Common myeloid progenitor, CD34-positive (primary cell): ENCODE results near the gene CD109.

Experiments
- CTCF ChIA-PET: fragments of 350-600 bp; sonication (Branson Sonifier 250); formaldehyde crosslinking; loops from one replicate; lab custom pipeline; 2021; ENCODE audit warnings: antibody characterized with exemption; lab: Charles Lee
- POLR2A ChIA-PET: fragments of 350-600 bp; sonication (Branson Sonifier 250); formaldehyde crosslinking; loops from one replicate; lab custom pipeline; 2021; ENCODE audit warnings: antibody characterized with exemption; lab: Charles Lee
- DNase-seq, 3 donors: peaks; one replicate each; pipeline versions ENCODE4 v3.0.0 to v3.0.0-alpha.2; 2013
- H3K27ac ChIP-seq, 2 experiments: 1 replicate in 1 of 2; 2 replicates in 1 of 2; pipeline ENCODE4 v1.7.0; 2013; ENCODE audit warnings: inconsistent platforms in 2 of 2, low read length in 2 of 2, mild to moderate bottlenecking in 2 of 2, low read depth in 1 of 2, moderate library complexity in 1 of 2; ENCODE audit not compliant: severe bottlenecking in 2 of 2, insufficient read depth in 1 of 2, poor library complexity in 1 of 2
- H3K27me3 ChIP-seq, 5 experiments: replicated peaks in 2 of 5; 1 replicate in 3 of 5; 2 replicates in 2 of 5; pipeline versions ENCODE4 v1.6.1 to v1.7.0; 2013; ENCODE audit warnings: low read length in 4 of 5, mild to moderate bottlenecking in 2 of 5, moderate library complexity in 2 of 5, inconsistent platforms in 1 of 5; ENCODE audit not compliant: insufficient read depth in 5 of 5, control insufficient read depth in 4 of 5
- H3K36me3 ChIP-seq, 4 experiments: 1 replicate in 2 of 4; 2 replicates in 2 of 4; pipeline versions ENCODE4 v1.6.1 to v1.7.0; 2013; ENCODE audit warnings: low read length in 3 of 4, control low read depth in 1 of 4, mild to moderate bottlenecking in 1 of 4; ENCODE audit not compliant: control insufficient read depth in 4 of 4, insufficient read depth in 4 of 4
- H3K4me1 ChIP-seq, 4 experiments: 1 replicate in 3 of 4; 2 replicates in 1 of 4; pipeline versions ENCODE4 v1.6.1 to v1.7.1; 2013; ENCODE audit warnings: low read length in 3 of 4, mild to moderate bottlenecking in 3 of 4, control low read depth in 1 of 4, inconsistent platforms in 1 of 4, moderate library complexity in 1 of 4; ENCODE audit not compliant: control insufficient read depth in 4 of 4, insufficient read depth in 4 of 4; ENCODE audit errors: control extremely low read depth in 1 of 4
- H3K4me3 ChIP-seq, 7 experiments: 1 replicate in 4 of 7; 2 replicates in 3 of 7; pipeline versions ENCODE4 v1.5.1 to v1.7.0; 2013; ENCODE audit warnings: mild to moderate bottlenecking in 7 of 7, low read length in 6 of 7, moderate library complexity in 6 of 7, inconsistent platforms in 2 of 7, low read depth in 2 of 7, control low read depth in 1 of 7; ENCODE audit not compliant: insufficient read depth in 4 of 7, control insufficient read depth in 1 of 7; ENCODE audit errors: extremely low read depth in 1 of 7
- H3K9me3 ChIP-seq, 5 experiments: 1 replicate in 4 of 5; 2 replicates in 1 of 5; pipeline versions ENCODE4 v1.6.1 to v1.7.1; 2013; ENCODE audit warnings: low read length in 4 of 5, mild to moderate bottlenecking in 2 of 5, inconsistent platforms in 1 of 5, low read depth in 1 of 5, moderate library complexity in 1 of 5; ENCODE audit not compliant: control insufficient read depth in 4 of 5, insufficient read depth in 2 of 5; ENCODE audit errors: control extremely low read depth in 1 of 5
- WGBS: methylation state at CpG from one replicate; pipeline ENCODE4 v1.1.5; 2013; ENCODE audit not compliant: insufficient coverage; 5-methylcytosine and 5-hydroxymethylcytosine counted together

The CD109 gene

DNA sequence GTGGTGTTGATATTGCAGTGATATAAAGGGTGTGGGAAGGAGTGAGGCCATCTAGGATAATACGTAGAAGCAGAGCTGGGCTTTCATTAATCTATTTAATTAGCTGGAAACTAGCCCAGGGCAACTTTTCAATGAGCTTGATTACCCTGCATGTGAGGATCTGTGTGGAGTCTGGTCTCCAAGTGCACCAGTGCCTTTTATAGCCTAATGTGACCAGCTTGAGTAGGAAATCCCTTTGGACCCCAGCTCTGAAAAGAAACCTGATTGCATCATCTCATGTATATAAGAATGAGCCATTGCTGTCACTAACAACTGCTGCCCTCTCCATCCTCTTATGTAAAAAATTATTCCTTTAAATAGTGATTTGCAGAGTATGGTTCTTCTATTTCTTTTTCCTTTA lies 72.6 kb downstream of the CD109 start:
- Histone ChIP-seq H3K27ac (no peak overlapping the region), H3K9me3 (peaks cover 0 to under 1% (median 0%) of the 10 kb centered on the region in 5 experiments), H3K36me3 (peaks cover 15 to 82% (median 42%) of the 10 kb centered on the region in 4 experiments), H3K27me3 (no peaks in the 10 kb centered on the region), H3K4me3 (no peak overlapping the region), H3K4me1 (no peaks in the 10 kb centered on the region)
- no peak for DNase-seq
- ChIA-PET POLR2A (no interaction called here), CTCF (interaction anchor here (1.1 to 1.4 kb wide), 3 partner anchors 8 to 1435 kb away, joined by 3 to 6 read pairs (median 4); no protein-coding TSS in a partner anchor)
- WGBS: 100% methylated on average over 1 of the region's 1 CpG

DNA sequence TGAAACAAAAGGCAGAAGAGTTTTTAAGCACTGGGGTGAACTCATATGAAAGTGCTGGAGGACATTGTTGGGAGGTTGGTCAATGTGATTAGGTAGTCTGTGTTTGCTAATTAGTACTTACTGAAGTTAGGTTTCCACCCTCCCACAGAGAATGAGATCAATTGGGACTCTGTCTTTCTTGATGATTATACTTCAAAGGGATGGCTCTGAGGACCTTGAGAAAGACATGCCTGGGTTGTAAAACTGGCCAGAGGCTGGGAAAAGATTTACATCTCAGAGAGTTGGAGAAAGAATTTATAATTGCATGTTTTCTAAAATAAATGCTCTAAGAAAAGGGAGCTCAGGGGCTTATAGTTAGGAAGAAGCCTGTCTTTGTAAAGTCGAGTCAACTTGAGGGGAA lies 74.0 kb downstream of the CD109 start:
- ChIA-PET POLR2A (no interaction called here), CTCF (interaction anchor here (1.5 kb wide), 1 partner anchor 28 kb away, joined by 3 read pairs; no protein-coding TSS in a partner anchor)
- DNase-seq: no peak

GRCh38 chr6:73774311-73774774 lies 78.3 kb downstream of the CD109 start:
- peaks cover 14 to 58% (median 27%) of the 10 kb centered on the region in 4 experiments for H3K36me3 ChIP-seq
- DNase-seq: no peak
- H3K4me3 ChIP-seq: no peak overlapping the region
- ChIA-PET CTCF (interaction anchor here (1.0 kb wide), 1 partner anchor 25 kb away, joined by 5 read pairs; no protein-coding TSS in a partner anchor), POLR2A (no interaction called here)
- WGBS: 80% methylated on average over 1 of the region's 1 CpG
- no peaks in the 10 kb centered on the region for H3K27me3 ChIP-seq
- no peak overlapping the region for H3K27ac ChIP-seq
- H3K4me1 ChIP-seq: no peaks in the 10 kb centered on the region
- peaks cover 0 to 3% (median 0%) of the 10 kb centered on the region in 5 experiments for H3K9me3 ChIP-seq

More for the DNA sequence above, 74.0 kb downstream of the CD109 start:
- peaks cover 0 to 3% (median 0%) of the 10 kb centered on the region in 5 experiments for H3K9me3 ChIP-seq
- H3K36me3 ChIP-seq: peaks cover 17 to 81% (median 44%) of the 10 kb centered on the region in 4 experiments
- WGBS: 100% methylated on average over 1 of the region's 1 CpG
- H3K4me3 ChIP-seq: no peak overlapping the region
- no peak overlapping the region for H3K27ac ChIP-seq
- no peaks in the 10 kb centered on the region for H3K27me3 ChIP-seq
- no peaks in the 10 kb centered on the region for H3K4me1 ChIP-seq

DNA sequence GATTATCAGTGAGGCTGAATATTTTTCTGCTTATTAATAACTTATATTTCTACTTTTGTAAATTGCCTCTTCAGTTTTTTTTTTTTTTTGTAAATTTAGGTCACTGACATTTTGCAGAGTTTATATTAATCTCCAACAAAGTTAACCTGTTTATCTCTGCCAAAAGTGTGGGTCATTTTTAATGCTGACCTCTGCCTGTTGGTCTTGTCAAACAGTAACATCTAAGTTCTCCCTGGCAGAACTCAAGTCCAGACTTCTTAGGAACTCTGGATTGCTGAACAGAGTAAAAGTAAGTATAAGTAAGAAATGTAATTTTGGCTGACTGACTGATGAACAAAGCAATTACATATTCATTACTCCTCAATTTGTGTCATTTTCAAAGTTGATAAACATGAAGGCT lies 83.9 kb downstream of the CD109 start:
- Histone ChIP-seq H3K36me3 (peaks cover 10 to 58% (median 26%) of the 10 kb centered on the region in 4 experiments), H3K27ac (no peak overlapping the region), H3K27me3 (no peaks in the 10 kb centered on the region), H3K9me3 (no peaks in the 10 kb centered on the region), H3K4me1 (no peaks in the 10 kb centered on the region), H3K4me3 (no peak overlapping the region)
- ChIA-PET POLR2A (no interaction called here), CTCF (no interaction called here)
- no peak for DNase-seq

DNA sequence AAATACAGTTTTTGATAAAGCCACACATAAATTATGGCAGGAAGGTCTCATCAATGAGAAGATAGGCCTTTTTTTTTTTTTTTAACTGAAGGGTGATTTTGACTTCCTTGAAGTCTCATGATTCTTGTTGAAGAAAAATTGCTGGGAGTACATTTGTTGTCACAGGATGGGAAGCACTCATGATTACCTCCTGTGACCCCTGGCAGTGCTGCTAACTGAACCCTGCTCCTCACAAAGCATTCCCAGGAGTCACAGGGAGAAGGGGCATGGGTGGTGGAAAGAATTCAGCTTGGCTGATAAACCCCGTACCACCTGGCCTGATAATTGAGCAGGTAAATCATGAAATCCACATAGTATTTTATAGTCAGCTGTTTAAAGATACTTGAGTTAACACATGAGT lies 86.9 kb downstream of the CD109 start:
- no peaks in the 10 kb centered on the region for H3K9me3 ChIP-seq
- no peaks in the 10 kb centered on the region for H3K27me3 ChIP-seq
- no peak for DNase-seq
- H3K4me3 ChIP-seq: no peak overlapping the region
- H3K27ac ChIP-seq: no peak overlapping the region
- CTCF ChIA-PET: interaction anchor here (1.1 kb wide), 1 partner anchor 45 kb away, joined by 3 read pairs; no protein-coding TSS in a partner anchor
- H3K36me3 ChIP-seq: peaks cover 15 to 68% (median 44%) of the 10 kb centered on the region in 4 experiments
- POLR2A ChIA-PET: no interaction called here
- H3K4me1 ChIP-seq: no peaks in the 10 kb centered on the region
- WGBS: no CpG with 5 or more reads among the region's 1 CpG

- Histone ChIP-seq H3K4me1 (no peaks in the 10 kb centered on the region), H3K36me3 (peaks cover 19 to 83% (median 54%) of the 10 kb centered on the region in 4 experiments), H3K27me3 (no peaks in the 10 kb centered on the region), H3K9me3 (no peaks in the 10 kb centered on the region), H3K27ac (no peak overlapping the region), H3K4me3 (no peak overlapping the region)
- no peak for DNase-seq
- ChIA-PET CTCF (interaction anchor here (2.1 kb wide), 1 partner anchor 13 kb away, joined by 7 read pairs; no protein-coding TSS in a partner anchor), POLR2A (no interaction called here)
- WGBS: no CpG with 5 or more reads among the region's 3 CpGs
Observed at GRCh38 chr6:73784726-73785505, 88.9 kb downstream of the CD109 start.

GRCh38 chr6:73790574-73790973 lies 94.6 kb downstream of the CD109 start:
- POLR2A ChIA-PET: no interaction called here

More at GRCh38 chr6:73790574-73790973, 94.6 kb downstream of the CD109 start:
- Histone ChIP-seq H3K27ac (no peak overlapping the region), H3K27me3 (no peaks in the 10 kb centered on the region), H3K9me3 (no peaks in the 10 kb centered on the region), H3K36me3 (peaks cover 16 to 80% (median 53%) of the 10 kb centered on the region in 4 experiments), H3K4me1 (no peaks in the 10 kb centered on the region), H3K4me3 (no peak overlapping the region)
- DNase-seq: no peak
- CTCF ChIA-PET: interaction anchor here (0.9 kb wide), 1 partner anchor 14 kb away, joined by 3 read pairs; no protein-coding TSS in a partner anchor
